Ovary (tissue), 9 donors: Measurements from ENCODE around the gene ZNF213. TPM values are rescaled to one million over a fixed set of nuclear protein-coding genes. Genes with fewer than 3 reads are reported as not detected.

Experiments used
- DNase-seq, 5 donors: peaks; one replicate each; pipeline ENCODE4 v3.0.0-alpha.2; 2019 to 2020
- H3K27ac ChIP-seq, 2 donors: fragments of 200-600 bp; one replicate each; pipeline versions ENCODE4 v1.5.1 to v1.8.0; 2019 to 2022
- H3K27me3 ChIP-seq: fragments of 200-600 bp; one replicate; pipeline ENCODE4 v1.8.0; 2022
- H3K36me3 ChIP-seq: fragments of 200-600 bp; sonication (generic); one replicate; pipeline ENCODE4 v1.5.1; 2019
- H3K4me1 ChIP-seq: one replicate; pipeline ENCODE4 v1.8.1; 2013; ENCODE audit warnings: mild to moderate bottlenecking, moderate library complexity; ENCODE audit not compliant: insufficient read depth
- H3K4me3 ChIP-seq: fragments of 200-600 bp; sonication (generic); one replicate; pipeline ENCODE4 v1.5.1; 2017
- H3K9me3 ChIP-seq, 2 donors: fragments of 200-600 bp in 1 of 2; sonication (generic) in 1 of 2; one replicate each; pipeline versions ENCODE4 v1.5.1 to v1.8.1; 2013 to 2019; ENCODE audit warnings: mild to moderate bottlenecking in 1 of 2, moderate library complexity in 1 of 2
- EP300 ChIP-seq: sonication (generic); formaldehyde crosslinking; IDR thresholded peaks from one replicate; pipeline ENCODE4 v1.6.1; 2017; ENCODE audit warnings: antibody characterized with exemption
- POLR2A ChIP-seq: fragments of 450-650 bp; IDR thresholded peaks from one replicate; pipeline ENCODE4 v1.6.1; 2017; ENCODE audit warnings: antibody characterized with exemption, mild to moderate bottlenecking, moderate library complexity
- WGBS, 3 donors: extraction: QIAGEN DNeasy Blood & Tissue Kit in 1 of 3; methylation state at CpG; one replicate each; pipeline versions ENCODE4 v1.1.5 to v1.1.7; 2013 to 2017; 5-methylcytosine and 5-hydroxymethylcytosine counted together
- intact Hi-C, 4 donors: fragments of 100-400 bp; cut with DNase I; formaldehyde crosslinking; loops; one replicate each; pipeline versions ENCODE4 v1.11.0 to v1.15.1; 2022 to 2023
- polyA plus RNA-seq, 2 donors: library from polyadenylated mRNA; stranded (reverse); fragments of 200-250 nt in 1 of 2; fragments of 350-450 nt in 1 of 2; fragmentation: Illumina TruSeq in 1 of 2; extraction: RNeasy Lipid Tissue Mini Kit (QIAGEN cat#74804) in 1 of 2; gene quantifications; one replicate each; pipeline ENCODE4 v1.2.3, GENCODE V29; 2013 to 2014
- total RNA-seq, 7 donors: library from RNA; depleted of rRNA in 2 of 7; stranded (reverse); fragments of >200 nt in 2 of 7; fragmentation: NEBNext Ultra II Directional in 3 of 7; extraction: Animal tissue kit (Norgen Biotek cat#: 25700) in 3 of 7; gene quantifications; one replicate each; pipeline versions ENCODE4 v1.1.0 to v1.2.4, GENCODE V29; 2016 to 2023
- TF ChIP-seq, protein P1 (sequence below), 3 donors: fragments of 450-650 bp in 2 of 3; fragments of 200-600 bp in 1 of 3; IDR thresholded peaks; one replicate each; pipeline versions ENCODE4 v1.5.1 to v1.8.0; 2016 to 2022; ENCODE audit warnings: antibody characterized with exemption in 3 of 3, mild to moderate bottlenecking in 1 of 3
- donor health status: DM: no; HTN: no; CAD: no; lungs with moderate emphysema.
- donor health status: DM: no; HTN: no; CAD: no.
- donor health status: Bipolar disorder and iron deficiency.
- donor health status: DM: yes; HTN: yes; CAD: no.
- donor health status: DM: no; HTN: no; CAD: no.
- donor health status: DM: yes; HTN: yes; CAD: no.

ZNF213 gene
- total and polyA plus RNA-seq, 9 donors, result 0.95 to 18.9 (median 11.4) TPM

GRCh38 chr16:3099732-3100499 lies 34.9 kb upstream of the ZNF213 start:
- H3K27me3 ChIP-seq, result no peaks in the 10 kb centered on the region

GRCh38 chr16:3101018-3101840 lies 33.6 kb upstream of the ZNF213 start:
- H3K27me3 ChIP-seq, result no peaks in the 10 kb centered on the region
- H3K36me3 ChIP-seq, result no peaks in the 10 kb centered on the region
- no peak overlapping the region for H3K4me3 ChIP-seq
- H3K4me1 ChIP-seq, result peaks cover 2% of the 10 kb centered on the region
- no peak overlapping the region for H3K27ac ChIP-seq
- DNase-seq, result no peak
- no peak for TF ChIP-seq POLR2A
- TF ChIP-seq, protein P1, sequence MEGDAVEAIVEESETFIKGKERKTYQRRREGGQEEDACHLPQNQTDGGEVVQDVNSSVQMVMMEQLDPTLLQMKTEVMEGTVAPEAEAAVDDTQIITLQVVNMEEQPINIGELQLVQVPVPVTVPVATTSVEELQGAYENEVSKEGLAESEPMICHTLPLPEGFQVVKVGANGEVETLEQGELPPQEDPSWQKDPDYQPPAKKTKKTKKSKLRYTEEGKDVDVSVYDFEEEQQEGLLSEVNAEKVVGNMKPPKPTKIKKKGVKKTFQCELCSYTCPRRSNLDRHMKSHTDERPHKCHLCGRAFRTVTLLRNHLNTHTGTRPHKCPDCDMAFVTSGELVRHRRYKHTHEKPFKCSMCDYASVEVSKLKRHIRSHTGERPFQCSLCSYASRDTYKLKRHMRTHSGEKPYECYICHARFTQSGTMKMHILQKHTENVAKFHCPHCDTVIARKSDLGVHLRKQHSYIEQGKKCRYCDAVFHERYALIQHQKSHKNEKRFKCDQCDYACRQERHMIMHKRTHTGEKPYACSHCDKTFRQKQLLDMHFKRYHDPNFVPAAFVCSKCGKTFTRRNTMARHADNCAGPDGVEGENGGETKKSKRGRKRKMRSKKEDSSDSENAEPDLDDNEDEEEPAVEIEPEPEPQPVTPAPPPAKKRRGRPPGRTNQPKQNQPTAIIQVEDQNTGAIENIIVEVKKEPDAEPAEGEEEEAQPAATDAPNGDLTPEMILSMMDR (IDR thresholded peaks at IDR 0.05), result no peak
- no peak for TF ChIP-seq EP300
- intact Hi-C loops, result no loop called here
- H3K9me3 ChIP-seq, result no peaks in the 10 kb centered on the region
- WGBS, 3 donors, result 56 to 66% (median 63%) methylated on average over 29 of the region's 29 CpGs

More at GRCh38 chr16:3099732-3100499, 34.9 kb upstream of the ZNF213 start:
- Histone ChIP-seq H3K4me1 (peaks cover 2% of the 10 kb centered on the region), H3K4me3 (no peak overlapping the region), H3K36me3 (no peaks in the 10 kb centered on the region), H3K9me3 (no peaks in the 10 kb centered on the region), H3K27ac (no peak overlapping the region)
- peak; percentile 48 to 80 (median 79) for DNase-seq
- TF ChIP-seq, protein P1 (IDR thresholded peaks at IDR 0.05), result no peak
- 4 to 5% (median 4%) methylated on average over 39 of the region's 39 CpGs for WGBS, 3 donors
- intact Hi-C loops, result no loop called here

GRCh38 chr16:3101841-3102470 lies 32.9 kb upstream of the ZNF213 start:
- Histone ChIP-seq H3K4me3 (no peak overlapping the region), H3K4me1 (peaks cover 2% of the 10 kb centered on the region), H3K27me3 (no peaks in the 10 kb centered on the region), H3K27ac (no peak overlapping the region), H3K9me3 (no peaks in the 10 kb centered on the region), H3K36me3 (no peaks in the 10 kb centered on the region)
- no peak for DNase-seq
- intact Hi-C loops, result no loop called here
- TF ChIP-seq EP300 (no peak), POLR2A (no peak)
- TF ChIP-seq, protein P1 (IDR thresholded peaks at IDR 0.05), result no peak
- WGBS, 3 donors, result 57 to 71% (median 67%) methylated on average over 27 of the region's 27 CpGs

- peak; percentile 89 to 96 (median 93) for DNase-seq
- TF ChIP-seq POLR2A (no peak), EP300 (no peak)
- TF ChIP-seq, protein P1 (IDR thresholded peaks at IDR 0.05), result no peak
- intact Hi-C loops, result no loop called here
- H3K4me3 ChIP-seq, result peak overlapping the region; percentile 62
- no peaks in the 10 kb centered on the region for H3K36me3 ChIP-seq
- H3K27ac ChIP-seq, result peak overlapping the region in 1 of 2 donors; percentile 49
- H3K4me1 ChIP-seq, result no peaks in the 10 kb centered on the region
- no peaks in the 10 kb centered on the region for H3K9me3 ChIP-seq
- WGBS, 3 donors, result 0 to 1% (median 1%) methylated on average over 34 to 74 of the region's 74 CpGs
- H3K27me3 ChIP-seq, result no peaks in the 10 kb centered on the region
These were observed 28.5 kb upstream of the ZNF213 start for GRCh38 chr16:3106205-3106928.
